Trophoblast cell (in vitro differentiated cells and primary cell): ENCODE data around the gene SLC35F3.

Experiments used
- DNase-seq, 2 donors: peaks; one replicate each; pipeline ENCODE4 v3.0.0-alpha.2; 2016
- H2AFZ ChIP-seq: 2 replicates; pipeline ENCODE4 v1.6.1; 2013; ENCODE audit warnings: low read length, moderate library complexity, mild to moderate bottlenecking; ENCODE audit not compliant: insufficient read depth, poor library complexity
- H2AK5ac ChIP-seq: 2 replicates; pipeline ENCODE4 v1.6.1; 2013; ENCODE audit warnings: mild to moderate bottlenecking, low read length
- H2BK120ac ChIP-seq: 2 replicates; pipeline ENCODE4 v1.6.1; 2013; ENCODE audit warnings: low read length, mild to moderate bottlenecking, moderate library complexity; ENCODE audit not compliant: insufficient read depth, poor library complexity
- H2BK12ac ChIP-seq: 2 replicates; pipeline ENCODE4 v1.6.1; 2013; ENCODE audit warnings: mild to moderate bottlenecking, low read length, moderate library complexity
- H2BK5ac ChIP-seq: 2 replicates; pipeline ENCODE4 v1.6.1; 2013; ENCODE audit warnings: low read length, low read depth, moderate library complexity, mild to moderate bottlenecking; ENCODE audit not compliant: poor library complexity
- H3K14ac ChIP-seq: 2 replicates; pipeline ENCODE4 v1.6.1; 2013; ENCODE audit warnings: mild to moderate bottlenecking, low read length
- H3K18ac ChIP-seq: 2 replicates; pipeline ENCODE4 v1.6.1; 2013; ENCODE audit warnings: mild to moderate bottlenecking, low read length
- H3K23ac ChIP-seq: 2 replicates; pipeline ENCODE4 v1.6.1; 2013; ENCODE audit warnings: low read length
- H3K27ac ChIP-seq: 2 replicates; pipeline ENCODE4 v1.5.1; 2013; ENCODE audit warnings: low read depth, mild to moderate bottlenecking, inconsistent platforms, low read length, moderate library complexity
- H3K27me3 ChIP-seq: 2 replicates; pipeline ENCODE4 v1.6.1; 2013; ENCODE audit warnings: inconsistent platforms, mild to moderate bottlenecking, low read length, moderate library complexity; ENCODE audit not compliant: insufficient read depth
- H3K36me3 ChIP-seq, 2 experiments: 1 replicate in 1 of 2; 2 replicates in 1 of 2; pipeline ENCODE4 v1.6.1; 2013; ENCODE audit warnings: low read length in 2 of 2, mild to moderate bottlenecking in 2 of 2, moderate library complexity in 1 of 2; ENCODE audit not compliant: insufficient read depth in 2 of 2, control insufficient read depth in 1 of 2
- H3K4ac ChIP-seq: 2 replicates; pipeline ENCODE4 v1.6.1; 2013; ENCODE audit warnings: low read depth, mild to moderate bottlenecking, low read length, moderate library complexity
- H3K4me1 ChIP-seq, 2 experiments: 1 replicate in 1 of 2; 2 replicates in 1 of 2; pipeline ENCODE4 v1.6.1; 2013; ENCODE audit warnings: low read length in 2 of 2, mild to moderate bottlenecking in 2 of 2, moderate library complexity in 1 of 2; ENCODE audit not compliant: insufficient read depth in 2 of 2, control insufficient read depth in 1 of 2
- H3K4me2 ChIP-seq: 2 replicates; pipeline ENCODE4 v1.6.1; 2013; ENCODE audit warnings: inconsistent platforms, mild to moderate bottlenecking, low read length, moderate library complexity
- H3K4me3 ChIP-seq: 2 replicates; pipeline ENCODE4 v1.5.1; 2013; ENCODE audit warnings: mild to moderate bottlenecking, low read depth, low read length, inconsistent platforms
- H3K79me1 ChIP-seq: one replicate; pipeline ENCODE4 v1.6.1; 2013; ENCODE audit warnings: low read length
- H3K79me2 ChIP-seq: 2 replicates; pipeline ENCODE4 v1.6.1; 2013; ENCODE audit warnings: low read length, mild to moderate bottlenecking; ENCODE audit not compliant: control insufficient read depth, insufficient read depth, poor library complexity
- H3K9ac ChIP-seq: 2 replicates; pipeline ENCODE4 v1.6.1; 2013; ENCODE audit warnings: mild to moderate bottlenecking, low read length
- H3K9me3 ChIP-seq: 2 replicates; pipeline ENCODE4 v1.6.1; 2013; ENCODE audit warnings: low read depth, mild to moderate bottlenecking, control low read depth, inconsistent platforms, low read length; ENCODE audit not compliant: insufficient read depth
- H4K12ac ChIP-seq: 2 replicates; pipeline ENCODE4 v1.6.1; 2013; ENCODE audit warnings: low read depth, mild to moderate bottlenecking, low read length, moderate library complexity
- H4K8ac ChIP-seq: 2 replicates; pipeline ENCODE4 v1.6.1; 2013; ENCODE audit warnings: low read depth, mild to moderate bottlenecking, low read length, moderate library complexity
- H4K91ac ChIP-seq: one replicate; pipeline ENCODE4 v1.6.1; 2013; ENCODE audit warnings: low read depth, mild to moderate bottlenecking, low read length, moderate library complexity
- WGBS: extraction: QIAGEN DNeasy Blood & Tissue Kit; methylation state at CpG from one replicate; pipeline ENCODE4 v1.1.7; 2013; ENCODE audit warnings: missing lambda C conversion rate; ENCODE audit not compliant: insufficient read length, insufficient coverage; ENCODE audit errors: extremely low coverage; 5-methylcytosine and 5-hydroxymethylcytosine counted together

The SLC35F3 gene

GRCh38 chr1:234315588-234315987 lies 411.1 kb downstream of the SLC35F3 start:
- Histone ChIP-seq H2BK5ac (no peak overlapping the region), H3K9me3 (no peaks in the 10 kb centered on the region), H3K4me3 (no peak overlapping the region), H2AFZ (no peak overlapping the region), H3K4ac (no peak overlapping the region), H3K27me3 (no peaks in the 10 kb centered on the region), H3K4me2 (no peak overlapping the region), H4K8ac (no peak overlapping the region), H4K12ac (no peak overlapping the region), H2AK5ac (no peak overlapping the region), H3K27ac (no peak overlapping the region), H4K91ac (no peak overlapping the region), H3K18ac (no peak overlapping the region), H3K79me1 (no peaks in the 10 kb centered on the region), H3K4me1 (no peaks in the 10 kb centered on the region), H3K23ac (no peak overlapping the region), H2BK120ac (no peak overlapping the region), H2BK12ac (no peak overlapping the region), H3K36me3 (no peaks in the 10 kb centered on the region), H3K79me2 (no peaks in the 10 kb centered on the region), H3K14ac (no peak overlapping the region), H3K9ac (no peak overlapping the region)
- no peak for DNase-seq
- no CpG with 5 or more reads among the region's 3 CpGs for WGBS

GRCh38 chr1:234316486-234316885 lies 412.0 kb downstream of the SLC35F3 start:
- H2BK120ac ChIP-seq = no peak overlapping the region
- H3K18ac ChIP-seq = no peak overlapping the region
- no peak overlapping the region for H2BK5ac ChIP-seq
- no peak overlapping the region for H4K91ac ChIP-seq
- peak in 1 of 2 donors; percentile 80 for DNase-seq
- no peaks in the 10 kb centered on the region for H3K36me3 ChIP-seq
- no peak overlapping the region for H3K4ac ChIP-seq
- H2AFZ ChIP-seq = no peak overlapping the region
- no peak overlapping the region for H4K8ac ChIP-seq
- H3K27ac ChIP-seq = no peak overlapping the region
- H3K9ac ChIP-seq = no peak overlapping the region
- no peaks in the 10 kb centered on the region for H3K79me2 ChIP-seq
- no peaks in the 10 kb centered on the region for H3K9me3 ChIP-seq
- no peaks in the 10 kb centered on the region for H3K27me3 ChIP-seq
- H2AK5ac ChIP-seq = no peak overlapping the region
- no peaks in the 10 kb centered on the region for H3K4me1 ChIP-seq
- no peaks in the 10 kb centered on the region for H3K79me1 ChIP-seq
- no peak overlapping the region for H3K14ac ChIP-seq
- WGBS = no CpG with 5 or more reads among the region's 18 CpGs
- H2BK12ac ChIP-seq = no peak overlapping the region
- no peak overlapping the region for H3K4me3 ChIP-seq
- H4K12ac ChIP-seq = no peak overlapping the region
- no peak overlapping the region for H3K23ac ChIP-seq
- no peak overlapping the region for H3K4me2 ChIP-seq

GRCh38 chr1:234316937-234317336 lies 412.5 kb downstream of the SLC35F3 start:
- Histone ChIP-seq H3K4ac (no peak overlapping the region), H2BK120ac (no peak overlapping the region), H3K14ac (no peak overlapping the region), H3K36me3 (no peaks in the 10 kb centered on the region), H3K23ac (no peak overlapping the region), H3K4me2 (no peak overlapping the region), H2BK5ac (no peak overlapping the region), H4K12ac (no peak overlapping the region), H3K27me3 (no peaks in the 10 kb centered on the region), H3K79me2 (no peaks in the 10 kb centered on the region), H3K9ac (no peak overlapping the region), H3K4me3 (no peak overlapping the region), H4K8ac (no peak overlapping the region), H2BK12ac (no peak overlapping the region), H3K4me1 (no peaks in the 10 kb centered on the region), H2AFZ (no peak overlapping the region), H4K91ac (no peak overlapping the region), H3K9me3 (no peaks in the 10 kb centered on the region), H3K18ac (no peak overlapping the region), H3K79me1 (no peaks in the 10 kb centered on the region), H3K27ac (no peak overlapping the region), H2AK5ac (no peak overlapping the region)
- WGBS = no CpG with 5 or more reads among the region's 6 CpGs
- DNase-seq = no peak

- H3K36me3 ChIP-seq = no peaks in the 10 kb centered on the region
- no peaks in the 10 kb centered on the region for H3K79me2 ChIP-seq
- H3K79me1 ChIP-seq = no peaks in the 10 kb centered on the region
- H3K9me3 ChIP-seq = no peaks in the 10 kb centered on the region
- H3K4me3 ChIP-seq = no peak overlapping the region
- no CpG with 5 or more reads among the region's 5 CpGs for WGBS
- no peak overlapping the region for H2BK120ac ChIP-seq
- no peak overlapping the region for H2BK12ac ChIP-seq
- no peak overlapping the region for H2AK5ac ChIP-seq
- no peaks in the 10 kb centered on the region for H3K4me1 ChIP-seq
- H2BK5ac ChIP-seq = no peak overlapping the region
- no peak overlapping the region for H3K14ac ChIP-seq
- no peak for DNase-seq
- no peak overlapping the region for H3K4me2 ChIP-seq
- H4K8ac ChIP-seq = no peak overlapping the region
- H3K4ac ChIP-seq = no peak overlapping the region
- no peak overlapping the region for H3K23ac ChIP-seq
- no peak overlapping the region for H4K12ac ChIP-seq
- no peaks in the 10 kb centered on the region for H3K27me3 ChIP-seq
- no peak overlapping the region for H3K9ac ChIP-seq
- no peak overlapping the region for H2AFZ ChIP-seq
- no peak overlapping the region for H3K27ac ChIP-seq
- H4K91ac ChIP-seq = no peak overlapping the region
- no peak overlapping the region for H3K18ac ChIP-seq
Measured at GRCh38 chr1:234320069-234320468, 415.6 kb downstream of the SLC35F3 start.
